ENCODE data around the gene NTNG1.

The NTNG1 gene

DNA sequence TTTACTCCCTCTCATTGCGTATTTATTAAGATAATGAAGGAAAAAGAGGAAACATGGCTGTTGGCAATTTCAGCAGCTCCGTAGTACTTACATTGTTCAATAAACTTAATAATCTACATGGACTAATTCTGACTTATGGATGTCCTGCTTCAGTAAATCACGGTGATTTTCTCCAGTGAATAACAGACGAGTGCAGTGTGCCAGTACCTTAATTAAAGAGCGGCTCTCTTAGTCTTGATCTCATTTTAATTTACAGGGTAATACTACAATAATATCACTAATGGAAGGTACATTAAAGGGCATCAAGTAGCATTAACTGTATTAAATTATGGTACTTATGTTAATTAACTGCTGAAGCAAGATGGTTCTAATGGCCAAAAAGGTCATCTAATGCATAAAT lies 187.2 kb downstream of the NTNG1 start:
- no peak for DNase-seq
- no peaks in the 10 kb centered on the region for H3K27me3 ChIP-seq
- H3K36me3 ChIP-seq, result no peaks in the 10 kb centered on the region; the same call in 1 of the 2 replicates
- H3K4me3 ChIP-seq (ENCODE audit: low read depth, low read length), result no peak overlapping the region
- H3K9me3 ChIP-seq, result no peaks in the 10 kb centered on the region
- H3K4me1 ChIP-seq, result peaks cover 25% of the 10 kb centered on the region
- TF ChIP-seq CTCF (IDR thresholded peaks at IDR 0.05; ENCODE audit: low read depth, low read length), result no peak

- no peaks in the 10 kb centered on the region for H3K27me3 ChIP-seq
- no peak overlapping the region for H3K4me3 ChIP-seq (ENCODE audit: low read depth, low read length)
- H3K4me1 ChIP-seq, result peaks cover 22% of the 10 kb centered on the region
- peak; percentile 63 for DNase-seq
- TF ChIP-seq CTCF (IDR thresholded peaks at IDR 0.05; ENCODE audit: low read depth, low read length), result no peak
- H3K9me3 ChIP-seq, result no peaks in the 10 kb centered on the region
- no peaks in the 10 kb centered on the region for H3K36me3 ChIP-seq
Measured at GRCh38 chr1:107339775-107340174, 198.9 kb downstream of the NTNG1 start.

- Histone ChIP-seq H3K27me3 (no peaks in the 10 kb centered on the region), H3K36me3 (no peaks in the 10 kb centered on the region), H3K4me1 (peaks cover 25% of the 10 kb centered on the region), H3K9me3 (no peaks in the 10 kb centered on the region), H3K4me3 (ENCODE audit: low read depth, low read length) (no peak overlapping the region)
- no peak for TF ChIP-seq CTCF (IDR thresholded peaks at IDR 0.05; ENCODE audit: low read depth, low read length)
- DNase-seq, result no peak
Measured at GRCh38 chr1:107342316-107342715, 201.5 kb downstream of the NTNG1 start.

- no peak for DNase-seq
- Histone ChIP-seq H3K4me3 (ENCODE audit: low read depth, low read length) (no peak overlapping the region), H3K4me1 (peaks cover 25% of the 10 kb centered on the region), H3K27me3 (no peaks in the 10 kb centered on the region), H3K36me3 (no peaks in the 10 kb centered on the region), H3K9me3 (no peaks in the 10 kb centered on the region)
- no peak for TF ChIP-seq CTCF (IDR thresholded peaks at IDR 0.05; ENCODE audit: low read depth, low read length)
Measured at GRCh38 chr1:107342768-107343167, 201.9 kb downstream of the NTNG1 start.

DNA sequence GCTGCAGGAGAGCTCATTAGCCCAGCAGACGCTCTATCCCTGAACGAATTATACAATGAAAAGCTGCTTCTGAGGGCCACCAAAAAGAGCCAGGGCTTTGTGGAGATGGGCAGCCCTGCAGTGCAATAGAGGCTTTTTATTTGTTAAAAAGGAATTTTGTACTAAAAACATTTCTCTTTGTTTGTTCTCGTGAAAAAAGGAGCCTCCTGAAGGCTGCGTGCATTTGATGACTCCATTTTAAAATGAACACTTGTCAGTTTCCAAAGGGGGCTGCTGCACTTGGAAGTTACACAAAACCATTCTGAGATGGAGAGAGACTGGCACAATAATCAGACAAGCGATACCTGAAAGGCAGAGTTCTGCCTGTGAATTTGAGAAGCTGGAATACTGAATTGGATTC lies 202.8 kb downstream of the NTNG1 start:
- no peak for DNase-seq
- Histone ChIP-seq H3K4me1 (peaks cover 25% of the 10 kb centered on the region), H3K27me3 (no peaks in the 10 kb centered on the region), H3K9me3 (no peaks in the 10 kb centered on the region), H3K36me3 (no peaks in the 10 kb centered on the region), H3K4me3 (ENCODE audit: low read depth, low read length) (no peak overlapping the region)
- no peak for TF ChIP-seq CTCF (IDR thresholded peaks at IDR 0.05; ENCODE audit: low read depth, low read length)

GRCh38 chr1:107344268-107344760 lies 203.5 kb downstream of the NTNG1 start:
- H3K4me3 ChIP-seq (ENCODE audit: low read depth, low read length), result no peak overlapping the region
- DNase-seq, result no peak
- H3K4me1 ChIP-seq, result peaks cover 21% of the 10 kb centered on the region
- H3K9me3 ChIP-seq, result no peaks in the 10 kb centered on the region
- TF ChIP-seq CTCF (IDR thresholded peaks at IDR 0.05; ENCODE audit: low read depth, low read length), result no peak
- H3K36me3 ChIP-seq, result no peaks in the 10 kb centered on the region
- no peaks in the 10 kb centered on the region for H3K27me3 ChIP-seq
